Prostate gland (tissue), 2 donors: Measurements from ENCODE around the gene TMEM43. TPM values are rescaled to one million over a fixed set of nuclear protein-coding genes. Genes with fewer than 3 reads are reported as not detected.

Experiments
- DNase-seq: peaks from one replicate; pipeline ENCODE4 v3.0.0-alpha.2; 2019; ENCODE audit warnings: low spot score
- H3K27ac ChIP-seq, 2 donors: fragments of 200-600 bp; sonication (generic); 2 replicates each; pipeline ENCODE4 v1.5.1; 2017 to 2019
- H3K27me3 ChIP-seq: fragments of 200-600 bp; sonication (generic); replicated peaks from 2 replicates; pipeline ENCODE4 v1.5.1; 2019; ENCODE audit not compliant: insufficient read depth
- H3K36me3 ChIP-seq, 2 donors: fragments of 200-600 bp; sonication (generic); 1 replicate in 1 of 2; 2 replicates in 1 of 2; pipeline versions ENCODE4 v1.5.1 to v1.8.1; 2017 to 2019
- H3K4me1 ChIP-seq: fragments of 200-600 bp; sonication (generic); replicated peaks from 2 replicates; pipeline ENCODE4 v1.5.1; 2019
- H3K4me3 ChIP-seq, 2 donors: fragments of 200-600 bp; sonication (generic); 2 replicates each; pipeline ENCODE4 v1.5.1; 2017 to 2019
- H3K9me3 ChIP-seq: fragments of 200-600 bp; sonication (generic); 2 replicates; pipeline ENCODE4 v1.5.1; 2017
- CTCF ChIP-seq, 4 experiments: fragments of 200-600 bp in 2 of 4; fragments of 450-650 bp in 2 of 4; sonication (generic) in 2 of 4; IDR thresholded peaks; 1 replicate in 3 of 4; 2 replicates in 1 of 4; pipeline ENCODE4 v1.5.1; 2016 to 2019; ENCODE audit warnings: antibody characterized with exemption in 4 of 4, mild to moderate bottlenecking in 2 of 4, moderate library complexity in 2 of 4
- POLR2A ChIP-seq: fragments of 450-650 bp; IDR thresholded peaks from one replicate; pipeline ENCODE4 v1.6.1; 2016; ENCODE audit warnings: antibody characterized with exemption, mild to moderate bottlenecking
- POLR2AphosphoS5 ChIP-seq: sonication (generic); formaldehyde crosslinking; IDR thresholded peaks from one replicate; pipeline ENCODE4 v1.6.1; 2017; ENCODE audit warnings: antibody characterized with exemption
- WGBS: methylation state at CpG from one replicate; pipeline ENCODE4 v1.1.5; 2018; 5-methylcytosine and 5-hydroxymethylcytosine counted together
- intact Hi-C: fragments of 100-400 bp; cut with DNase I; formaldehyde crosslinking; loops from one replicate; pipeline ENCODE4 v1.14.2; 2022
- total RNA-seq, 2 donors: library from RNA; depleted of rRNA; stranded (reverse); fragments of >200 nt; gene quantifications; one replicate each; pipeline ENCODE4 v1.1.0, GENCODE V29; 2016

TMEM43 gene
- total RNA-seq, 2 donors from 2014 or later, result 56.8 to 80.5 TPM

- Histone ChIP-seq H3K9me3 (no peaks in the 10 kb centered on the region), H3K4me3 (no peak overlapping the region), H3K27ac (no peak overlapping the region), H3K36me3 (peaks cover 2 to 5% of the 10 kb centered on the region in 2 donors), H3K4me1 (no peaks in the 10 kb centered on the region), H3K27me3 (no peaks in the 10 kb centered on the region)
- no peak for DNase-seq
- intact Hi-C loops, result no loop called here
- TF ChIP-seq CTCF (IDR thresholded peaks at IDR 0.05) (no peak), POLR2A (no peak), POLR2AphosphoS5 (no peak)
- 82% methylated on average over 2 of the region's 2 CpGs for WGBS
Observed at GRCh38 chr3:14140668-14141067, 15.8 kb downstream of the TMEM43 start.

GRCh38 chr3:14141144-14141543 lies 16.3 kb downstream of the TMEM43 start:
- no peak for DNase-seq
- TF ChIP-seq CTCF (IDR thresholded peaks at IDR 0.05) (no peak), POLR2AphosphoS5 (no peak), POLR2A (no peak)
- H3K36me3 ChIP-seq, result peaks cover 0 to 5% of the 10 kb centered on the region in 2 donors
- H3K27me3 ChIP-seq, result no peaks in the 10 kb centered on the region
- H3K27ac ChIP-seq, result no peak overlapping the region
- H3K4me1 ChIP-seq, result no peaks in the 10 kb centered on the region
- no peak overlapping the region for H3K4me3 ChIP-seq
- 37% methylated on average over 2 of the region's 2 CpGs for WGBS
- H3K9me3 ChIP-seq, result no peaks in the 10 kb centered on the region
- intact Hi-C loops, result no loop called here

GRCh38 chr3:14141602-14142341 lies 16.9 kb downstream of the TMEM43 start:
- intact Hi-C loops, result no loop called here
- Histone ChIP-seq H3K27me3 (no peaks in the 10 kb centered on the region), H3K4me1 (no peaks in the 10 kb centered on the region), H3K27ac (peak overlapping the region in 1 of 2 donors; percentile 10), H3K36me3 (peaks cover 0 to 5% of the 10 kb centered on the region in 2 donors), H3K4me3 (no peak overlapping the region), H3K9me3 (no peaks in the 10 kb centered on the region)
- no peak for TF ChIP-seq CTCF (IDR thresholded peaks at IDR 0.05)
- TF ChIP-seq POLR2AphosphoS5, result no peak
- TF ChIP-seq POLR2A, result no peak
- 89% methylated on average over 19 of the region's 19 CpGs for WGBS
- DNase-seq, result no peak

GRCh38 chr3:14142567-14143270 lies 17.9 kb downstream of the TMEM43 start:
- Histone ChIP-seq H3K27ac (peak overlapping the region; percentile 64), H3K36me3 (no peaks in the 10 kb centered on the region), H3K4me1 (no peaks in the 10 kb centered on the region), H3K27me3 (no peaks in the 10 kb centered on the region), H3K9me3 (no peaks in the 10 kb centered on the region), H3K4me3 (no peak overlapping the region)
- TF ChIP-seq POLR2A, result no peak
- TF ChIP-seq CTCF (IDR thresholded peaks at IDR 0.05), result no peak
- no peak for TF ChIP-seq POLR2AphosphoS5
- 41% methylated on average over 8 of the region's 8 CpGs for WGBS
- DNase-seq, result no peak
- intact Hi-C loops, result no loop called here
